ENCODE data around the gene PIGX. TPM values are rescaled to one million over a fixed set of nuclear protein-coding genes. Genes with fewer than 3 reads are reported as not detected.

PIGX gene
- total RNA-seq, 4 donors from 2014 or later: 18.4 to 28.5 (median 23.2) TPM

GRCh38 chr3:196772102-196772501 lies 59.9 kb downstream of the PIGX start:
- 87 to 90% methylated on average over 4 of the region's 4 CpGs for WGBS, 2 donors
- intact Hi-C loops (cut with DNase I; ENCODE audit: low total_unique reads): no loop called here
- DNase-seq (ENCODE audit: low spot score in 2 of 2): no peak
- no peak overlapping the region for H3K4me3 ChIP-seq (ENCODE audit: low read depth, poor library complexity, severe bottlenecking)
- TF ChIP-seq POLR2A (IDR thresholded peaks at IDR 0.05) (no peak), CTCF (IDR thresholded peaks at IDR 0.05) (no peak)

GRCh38 chr3:196772897-196773296 lies 60.7 kb downstream of the PIGX start:
- intact Hi-C loops (cut with DNase I; ENCODE audit: low total_unique reads): no loop called here
- TF ChIP-seq POLR2A (IDR thresholded peaks at IDR 0.05) (no peak), CTCF (IDR thresholded peaks at IDR 0.05) (no peak)
- H3K4me3 ChIP-seq (ENCODE audit: low read depth, poor library complexity, severe bottlenecking): no peak overlapping the region
- DNase-seq (ENCODE audit: low spot score in 2 of 2): no peak
- 92 to 93% methylated on average over 6 of the region's 6 CpGs for WGBS, 2 donors

- intact Hi-C loops (cut with DNase I; ENCODE audit: low total_unique reads): no loop called here
- TF ChIP-seq CTCF (IDR thresholded peaks at IDR 0.05) (no peak), POLR2A (IDR thresholded peaks at IDR 0.05) (no peak)
- DNase-seq (ENCODE audit: low spot score in 2 of 2): no peak
- no peak overlapping the region for H3K4me3 ChIP-seq (ENCODE audit: low read depth, poor library complexity, severe bottlenecking)
- 58 to 62% methylated on average over 5 of the region's 5 CpGs for WGBS, 2 donors
Measured at GRCh38 chr3:196774191-196774820, 62.1 kb downstream of the PIGX start.

GRCh38 chr3:196774848-196775422 lies 62.8 kb downstream of the PIGX start:
- WGBS, 2 donors: 91 to 92% methylated on average over 6 of the region's 6 CpGs
- H3K4me3 ChIP-seq (ENCODE audit: low read depth, poor library complexity, severe bottlenecking): no peak overlapping the region
- no peak for DNase-seq (ENCODE audit: low spot score in 2 of 2)
- no peak for TF ChIP-seq CTCF (IDR thresholded peaks at IDR 0.05)
- no peak for TF ChIP-seq POLR2A (IDR thresholded peaks at IDR 0.05)
- intact Hi-C loops (cut with DNase I; ENCODE audit: low total_unique reads): no loop called here

- no peak for DNase-seq (ENCODE audit: low spot score in 2 of 2)
- intact Hi-C loops (cut with DNase I; ENCODE audit: low total_unique reads): no loop called here
- H3K4me3 ChIP-seq (ENCODE audit: low read depth, poor library complexity, severe bottlenecking): no peak overlapping the region
- 91 to 92% methylated on average over 9 of the region's 9 CpGs for WGBS, 2 donors
- TF ChIP-seq POLR2A (IDR thresholded peaks at IDR 0.05): no peak
- TF ChIP-seq CTCF (IDR thresholded peaks at IDR 0.05): no peak
Measured at GRCh38 chr3:196775938-196776337, 63.8 kb downstream of the PIGX start.

- no peak overlapping the region for H3K4me3 ChIP-seq (ENCODE audit: low read depth, poor library complexity, severe bottlenecking)
- no peak for TF ChIP-seq CTCF (IDR thresholded peaks at IDR 0.05)
- TF ChIP-seq POLR2A (IDR thresholded peaks at IDR 0.05): no peak
- no peak for DNase-seq (ENCODE audit: low spot score in 2 of 2)
- intact Hi-C loops (cut with DNase I; ENCODE audit: low total_unique reads): no loop called here
- 96 to 97% methylated on average over 8 of the region's 8 CpGs for WGBS, 2 donors
Measured at GRCh38 chr3:196777836-196778235, 65.7 kb downstream of the PIGX start.
